Measurements from ENCODE around the gene NPEPL1. TPM values are rescaled to one million over a fixed set of nuclear protein-coding genes. Genes with fewer than 3 reads are reported as not detected.

Gene NPEPL1
- total RNA-seq, 2 experiments from 2014 or later: 14.3 to 14.5 TPM

DNA sequence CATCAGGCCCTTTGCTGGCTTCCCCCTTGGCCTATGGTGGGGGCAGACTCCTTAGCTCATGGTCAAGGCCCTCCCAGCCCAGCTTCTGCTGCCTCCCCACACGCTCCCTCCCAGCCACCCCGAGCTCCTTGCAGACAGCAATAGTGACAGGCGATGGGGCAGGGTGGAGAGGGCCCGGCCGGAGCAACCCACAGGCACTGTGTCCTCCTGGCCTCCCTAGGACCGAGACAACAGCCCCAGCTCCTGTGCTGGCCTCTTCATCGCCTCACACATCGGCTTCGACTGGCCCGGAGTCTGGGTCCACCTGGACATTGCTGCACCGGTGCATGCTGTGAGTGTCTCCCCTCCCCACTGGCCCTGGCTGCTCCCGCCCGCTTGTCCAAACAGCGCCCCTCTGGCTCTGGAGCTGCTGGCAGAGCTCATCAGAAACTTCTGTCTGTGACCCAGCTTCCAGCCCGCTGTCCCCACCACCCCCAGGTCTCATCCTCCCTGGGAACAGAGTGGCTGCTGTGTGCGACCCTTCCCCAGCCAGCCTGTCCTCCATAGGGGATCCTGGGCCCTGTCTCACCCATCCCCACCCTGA lies 21.8 kb downstream of the NPEPL1 start:
- H3K27ac Mint-ChIP-seq: no peak overlapping the region
- intact Hi-C loops (cut with micrococcal nuclease): no loop called here
- H3K4me1 Mint-ChIP-seq (ENCODE audit: low read depth): no peaks in the 10 kb centered on the region
- no peak overlapping the region for H3K4me3 Mint-ChIP-seq
- H3K36me3 Mint-ChIP-seq (ENCODE audit: low read depth): no peaks in the 10 kb centered on the region
- no peaks in the 10 kb centered on the region for H3K9me3 Mint-ChIP-seq
- H3K27me3 Mint-ChIP-seq (ENCODE audit: low read depth): no peaks in the 10 kb centered on the region
- no peak for DNase-seq
- CTCF ChIA-PET: interaction anchor here (0.6 kb wide), 1 partner anchor 1092 kb away, joined by 3 read pairs; no protein-coding TSS in a partner anchor

DNA sequence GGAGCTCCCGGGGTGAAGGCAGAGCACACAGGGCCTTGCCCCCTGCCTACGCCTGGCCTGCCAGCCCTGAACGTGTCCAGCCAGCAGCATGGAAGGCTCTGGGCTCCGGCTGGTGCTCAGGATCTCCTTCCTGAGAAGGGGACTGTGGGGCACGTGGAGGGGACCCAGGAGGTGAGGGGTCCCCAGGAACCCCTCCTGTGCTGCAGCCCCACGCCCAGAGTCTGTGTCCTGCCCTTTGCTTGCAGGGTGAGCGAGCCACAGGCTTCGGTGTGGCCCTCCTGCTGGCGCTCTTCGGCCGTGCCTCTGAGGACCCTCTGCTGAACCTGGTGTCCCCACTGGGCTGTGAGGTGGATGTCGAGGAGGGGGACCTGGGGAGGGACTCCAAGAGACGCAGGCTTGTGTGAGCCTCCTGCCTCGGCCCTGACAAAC lies 22.3 kb downstream of the NPEPL1 start:
- H3K4me3 Mint-ChIP-seq: no peak overlapping the region
- H3K36me3 Mint-ChIP-seq (ENCODE audit: low read depth): no peaks in the 10 kb centered on the region
- H3K27ac Mint-ChIP-seq: no peak overlapping the region
- CTCF ChIA-PET: no interaction called here
- no peak for DNase-seq
- H3K9me3 Mint-ChIP-seq: no peaks in the 10 kb centered on the region
- H3K27me3 Mint-ChIP-seq (ENCODE audit: low read depth): no peaks in the 10 kb centered on the region
- intact Hi-C loops (cut with micrococcal nuclease): no loop called here
- no peaks in the 10 kb centered on the region for H3K4me1 Mint-ChIP-seq (ENCODE audit: low read depth)

DNA sequence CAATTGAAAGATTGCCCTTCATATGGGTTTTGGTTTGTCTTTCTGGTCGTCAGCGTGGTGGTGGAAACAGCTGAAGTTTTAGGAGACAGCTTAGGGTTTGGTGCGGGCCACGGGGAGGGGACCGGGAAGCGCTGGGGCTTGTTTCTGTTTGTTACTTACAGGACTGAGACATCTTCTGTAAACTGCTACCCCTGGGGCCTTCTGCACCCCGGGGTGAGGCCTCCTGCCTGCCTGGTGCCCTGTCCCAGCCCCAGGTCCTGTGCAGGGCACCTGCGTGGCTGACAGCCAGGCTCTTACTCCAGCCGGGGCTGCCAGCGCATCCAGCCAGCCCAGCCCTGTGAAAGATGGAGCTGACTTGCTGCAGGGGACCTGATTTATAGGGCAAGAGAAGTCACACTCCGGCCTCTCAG lies 22.8 kb downstream of the NPEPL1 start:
- H3K27me3 Mint-ChIP-seq (ENCODE audit: low read depth): no peaks in the 10 kb centered on the region

DNA sequence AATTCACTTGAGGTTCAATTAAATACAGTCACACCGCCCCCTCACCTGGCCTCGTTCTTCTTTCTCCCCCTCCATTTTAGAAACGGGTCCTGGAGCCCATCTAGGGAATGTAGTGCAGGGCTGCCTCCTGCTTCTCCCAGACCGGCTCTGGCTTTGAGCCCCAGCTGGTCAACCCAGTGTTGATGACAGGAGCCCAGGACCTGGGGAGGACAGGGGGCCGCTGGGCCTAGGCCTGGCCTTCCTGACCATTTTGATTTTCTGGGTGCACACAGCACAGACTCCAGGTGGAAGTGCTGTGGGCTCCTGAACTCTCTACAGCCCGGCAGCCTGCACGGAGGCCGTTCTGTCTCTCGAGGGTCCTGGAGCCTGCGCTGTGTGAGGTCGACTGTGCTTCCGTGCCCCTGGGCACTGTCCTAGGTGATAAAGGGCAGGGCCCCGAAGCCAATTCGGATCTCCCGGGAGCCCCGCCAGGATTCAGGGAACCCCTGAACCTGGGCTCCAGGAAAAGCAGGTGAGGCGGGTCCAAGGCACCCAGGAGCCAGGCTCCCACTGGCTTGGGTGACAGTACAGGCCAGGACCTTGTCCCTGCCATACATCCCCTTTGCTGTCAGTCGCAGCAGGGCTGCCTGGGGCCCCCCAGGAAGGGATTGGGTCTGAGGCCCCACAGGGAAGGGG lies 23.3 kb downstream of the NPEPL1 start:
- CTCF ChIA-PET: no interaction called here
- DNase-seq: no peak
- intact Hi-C loops (cut with micrococcal nuclease): no loop called here
- Mint-ChIP-seq H3K9me3 (no peaks in the 10 kb centered on the region), H3K4me1 (ENCODE audit: low read depth) (no peaks in the 10 kb centered on the region), H3K27me3 (ENCODE audit: low read depth) (no peaks in the 10 kb centered on the region), H3K27ac (no peak overlapping the region), H3K4me3 (no peak overlapping the region), H3K36me3 (ENCODE audit: low read depth) (no peaks in the 10 kb centered on the region)

More for the DNA sequence above, 22.8 kb downstream of the NPEPL1 start:
- Mint-ChIP-seq H3K4me3 (no peak overlapping the region), H3K4me1 (ENCODE audit: low read depth) (no peaks in the 10 kb centered on the region), H3K36me3 (ENCODE audit: low read depth) (no peaks in the 10 kb centered on the region), H3K27ac (no peak overlapping the region), H3K9me3 (no peaks in the 10 kb centered on the region)
- intact Hi-C loops (cut with micrococcal nuclease): no loop called here
- CTCF ChIA-PET: no interaction called here
- no peak for DNase-seq

DNA sequence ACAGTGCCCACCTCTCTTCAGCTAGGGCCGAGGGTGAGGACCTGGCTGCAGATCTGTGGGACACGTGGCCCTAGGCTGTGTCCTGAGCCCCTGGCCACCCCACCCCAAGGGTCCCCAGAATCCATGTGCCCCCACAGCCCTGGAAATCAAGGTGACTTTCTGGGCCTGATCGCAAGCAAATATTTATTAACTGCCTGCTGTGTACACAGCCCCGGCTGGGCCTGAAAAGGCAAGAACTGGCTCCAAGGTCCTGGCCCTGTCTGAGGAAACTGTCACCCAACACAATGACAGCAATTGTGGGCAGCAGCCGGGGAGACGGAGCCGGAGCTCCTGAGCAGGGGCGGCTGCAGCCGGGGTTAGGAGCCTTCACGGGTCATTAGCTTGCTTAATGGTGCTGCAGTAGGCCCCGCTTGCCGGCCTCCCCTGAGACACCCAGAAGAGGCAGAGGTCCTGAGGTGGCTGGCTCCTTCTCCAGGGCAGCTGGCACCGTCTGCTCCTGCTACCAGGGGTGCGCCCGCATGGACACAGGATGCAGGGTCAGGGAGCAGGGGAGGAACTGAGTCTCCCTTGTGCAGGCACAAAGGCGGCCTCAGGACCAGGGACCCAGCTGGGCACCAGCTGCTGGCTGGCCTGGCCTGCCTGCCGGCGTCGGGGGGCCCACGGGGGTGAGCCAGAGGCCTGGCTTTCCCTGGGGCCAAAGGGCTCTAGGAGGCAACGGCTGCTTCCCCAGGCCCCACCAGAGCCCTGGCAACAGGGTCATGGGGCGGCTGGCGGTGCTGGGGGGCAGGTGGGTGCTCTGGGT lies 24.1 kb downstream of the NPEPL1 start:
- no peaks in the 10 kb centered on the region for H3K4me1 Mint-ChIP-seq (ENCODE audit: low read depth)
- H3K27ac Mint-ChIP-seq: no peak overlapping the region
- CTCF ChIA-PET: no interaction called here
- no peak overlapping the region for H3K4me3 Mint-ChIP-seq
- no peaks in the 10 kb centered on the region for H3K36me3 Mint-ChIP-seq (ENCODE audit: low read depth)
- H3K27me3 Mint-ChIP-seq (ENCODE audit: low read depth): peaks cover 3% of the 10 kb centered on the region
- intact Hi-C loops (cut with micrococcal nuclease): no loop called here
- H3K9me3 Mint-ChIP-seq: no peaks in the 10 kb centered on the region
- DNase-seq: no peak

DNA sequence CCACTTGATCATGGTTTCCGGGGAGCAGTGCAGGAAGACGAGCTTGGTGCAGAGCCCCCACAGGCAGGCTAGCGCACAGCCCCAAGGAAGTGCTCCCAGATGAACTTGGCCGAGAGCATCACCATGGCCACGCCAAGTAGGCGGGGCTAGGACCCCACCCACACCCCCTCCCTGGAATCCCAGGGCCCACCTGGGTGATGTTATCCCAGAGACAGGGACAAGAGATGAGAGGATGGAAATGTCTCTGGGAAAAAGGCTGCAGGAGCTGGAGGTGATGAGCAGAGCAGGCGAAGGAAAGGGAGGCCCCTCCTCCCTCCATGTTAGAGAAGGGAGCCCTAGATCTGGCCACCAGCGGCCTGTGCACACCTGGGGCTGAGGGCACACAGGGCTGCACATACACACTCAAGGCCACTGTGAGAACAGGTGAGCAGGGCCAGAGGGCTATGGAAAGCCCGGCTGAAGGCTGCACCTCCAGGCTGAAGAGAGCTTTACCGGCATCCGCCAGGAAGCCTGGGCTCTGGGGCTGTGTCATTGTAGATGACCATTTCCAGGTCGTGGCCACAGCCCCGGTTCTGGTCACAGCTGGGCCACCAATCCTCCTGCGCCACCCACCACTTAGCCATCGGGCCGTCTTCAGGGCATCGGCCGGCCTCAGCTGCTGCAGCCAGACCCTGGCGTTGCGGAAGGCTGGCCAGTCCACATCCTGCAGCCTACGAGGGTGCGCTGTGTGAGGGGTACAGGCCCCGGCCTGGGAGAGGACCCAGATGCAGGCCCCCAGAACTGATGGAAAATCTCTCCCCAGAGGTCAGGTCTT lies 24.9 kb downstream of the NPEPL1 start:
- CTCF ChIA-PET: no interaction called here
- Mint-ChIP-seq H3K27me3 (ENCODE audit: low read depth) (peaks cover 9% of the 10 kb centered on the region), H3K4me3 (no peak overlapping the region), H3K36me3 (ENCODE audit: low read depth) (no peaks in the 10 kb centered on the region), H3K9me3 (no peaks in the 10 kb centered on the region), H3K4me1 (ENCODE audit: low read depth) (no peaks in the 10 kb centered on the region), H3K27ac (no peak overlapping the region)
- DNase-seq: no peak
- intact Hi-C loops (cut with micrococcal nuclease): no loop called here

DNA sequence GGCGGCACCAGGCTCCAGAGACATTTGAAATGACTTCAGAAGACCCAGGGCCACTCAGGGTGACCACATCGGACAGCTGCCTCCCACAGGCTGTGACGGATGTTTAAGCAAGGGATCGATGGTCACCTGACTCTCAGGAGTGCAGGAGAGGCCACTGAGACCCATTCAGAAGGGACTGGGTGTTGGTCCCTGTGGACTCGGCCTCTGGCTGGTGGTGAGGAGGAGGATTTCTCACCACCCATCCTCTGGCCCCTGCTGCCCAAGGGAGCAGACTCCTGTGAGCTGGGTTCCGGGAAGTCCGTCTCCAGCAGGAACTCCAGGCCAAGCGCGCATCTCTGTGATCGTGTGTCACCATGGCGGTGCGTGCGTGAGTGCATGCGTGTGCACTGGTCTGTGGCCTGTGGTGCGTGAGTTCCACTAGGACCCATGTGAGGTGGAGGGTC lies 25.5 kb downstream of the NPEPL1 start:
- Mint-ChIP-seq H3K4me3 (no peak overlapping the region), H3K9me3 (no peaks in the 10 kb centered on the region), H3K4me1 (ENCODE audit: low read depth) (no peaks in the 10 kb centered on the region), H3K27ac (no peak overlapping the region), H3K27me3 (ENCODE audit: low read depth) (peaks cover 12% of the 10 kb centered on the region), H3K36me3 (ENCODE audit: low read depth) (no peaks in the 10 kb centered on the region)
- intact Hi-C loops (cut with micrococcal nuclease): no loop called here
- no peak for DNase-seq
- CTCF ChIA-PET: no interaction called here

GRCh38 chr20:58718729-58719128 lies 26.1 kb downstream of the NPEPL1 start:
- CTCF ChIA-PET: no interaction called here
- Mint-ChIP-seq H3K36me3 (ENCODE audit: low read depth) (no peaks in the 10 kb centered on the region), H3K4me3 (no peak overlapping the region), H3K4me1 (ENCODE audit: low read depth) (no peaks in the 10 kb centered on the region), H3K27ac (no peak overlapping the region), H3K9me3 (no peaks in the 10 kb centered on the region), H3K27me3 (ENCODE audit: low read depth) (peaks cover 18% of the 10 kb centered on the region)
- DNase-seq: no peak
- intact Hi-C loops (cut with micrococcal nuclease): no loop called here

- Mint-ChIP-seq H3K27me3 (ENCODE audit: low read depth) (peaks cover 19% of the 10 kb centered on the region), H3K36me3 (ENCODE audit: low read depth) (no peaks in the 10 kb centered on the region), H3K27ac (no peak overlapping the region), H3K9me3 (no peaks in the 10 kb centered on the region), H3K4me3 (no peak overlapping the region), H3K4me1 (ENCODE audit: low read depth) (no peaks in the 10 kb centered on the region)
- intact Hi-C loops (cut with micrococcal nuclease): no loop called here
- no peak for DNase-seq
- CTCF ChIA-PET: no interaction called here
Observed at GRCh38 chr20:58719258-58719657, 26.7 kb downstream of the NPEPL1 start.

DNA sequence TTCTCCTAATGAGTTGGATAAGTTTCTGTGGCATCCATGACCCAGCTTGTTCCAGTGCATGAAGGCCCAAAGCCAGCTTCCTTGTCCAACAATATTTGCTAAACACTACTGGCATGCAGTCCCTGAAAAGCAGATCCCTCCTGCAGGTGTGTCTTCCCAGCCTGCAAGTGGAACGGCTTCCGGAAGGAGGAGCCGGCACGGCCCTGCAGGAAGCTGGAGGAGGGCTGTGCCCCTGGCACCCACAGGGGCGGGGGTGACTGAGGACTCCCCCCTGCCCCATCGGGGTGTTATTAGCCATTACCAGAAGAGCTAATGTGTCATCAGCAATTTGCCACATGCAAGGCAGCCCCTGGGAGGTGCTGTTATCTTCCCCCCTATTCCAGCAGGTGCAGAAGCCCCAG lies 27.4 kb downstream of the NPEPL1 start:
- H3K9me3 Mint-ChIP-seq: no peaks in the 10 kb centered on the region
- H3K27ac Mint-ChIP-seq: no peak overlapping the region
- no peak overlapping the region for H3K4me3 Mint-ChIP-seq
- DNase-seq: no peak
- H3K4me1 Mint-ChIP-seq (ENCODE audit: low read depth): no peaks in the 10 kb centered on the region
- H3K27me3 Mint-ChIP-seq (ENCODE audit: low read depth): peaks cover 23% of the 10 kb centered on the region
- intact Hi-C loops (cut with micrococcal nuclease): no loop called here
- CTCF ChIA-PET: no interaction called here
- no peaks in the 10 kb centered on the region for H3K36me3 Mint-ChIP-seq (ENCODE audit: low read depth)

- Mint-ChIP-seq H3K27ac (no peak overlapping the region), H3K27me3 (ENCODE audit: low read depth) (peaks cover 24% of the 10 kb centered on the region), H3K4me1 (ENCODE audit: low read depth) (no peaks in the 10 kb centered on the region), H3K4me3 (no peak overlapping the region), H3K36me3 (ENCODE audit: low read depth) (no peaks in the 10 kb centered on the region), H3K9me3 (no peaks in the 10 kb centered on the region)
- intact Hi-C loops (cut with micrococcal nuclease): no loop called here
- CTCF ChIA-PET: no interaction called here
- DNase-seq: no peak
Observed at GRCh38 chr20:58720890-58721289, 28.3 kb downstream of the NPEPL1 start.

DNA sequence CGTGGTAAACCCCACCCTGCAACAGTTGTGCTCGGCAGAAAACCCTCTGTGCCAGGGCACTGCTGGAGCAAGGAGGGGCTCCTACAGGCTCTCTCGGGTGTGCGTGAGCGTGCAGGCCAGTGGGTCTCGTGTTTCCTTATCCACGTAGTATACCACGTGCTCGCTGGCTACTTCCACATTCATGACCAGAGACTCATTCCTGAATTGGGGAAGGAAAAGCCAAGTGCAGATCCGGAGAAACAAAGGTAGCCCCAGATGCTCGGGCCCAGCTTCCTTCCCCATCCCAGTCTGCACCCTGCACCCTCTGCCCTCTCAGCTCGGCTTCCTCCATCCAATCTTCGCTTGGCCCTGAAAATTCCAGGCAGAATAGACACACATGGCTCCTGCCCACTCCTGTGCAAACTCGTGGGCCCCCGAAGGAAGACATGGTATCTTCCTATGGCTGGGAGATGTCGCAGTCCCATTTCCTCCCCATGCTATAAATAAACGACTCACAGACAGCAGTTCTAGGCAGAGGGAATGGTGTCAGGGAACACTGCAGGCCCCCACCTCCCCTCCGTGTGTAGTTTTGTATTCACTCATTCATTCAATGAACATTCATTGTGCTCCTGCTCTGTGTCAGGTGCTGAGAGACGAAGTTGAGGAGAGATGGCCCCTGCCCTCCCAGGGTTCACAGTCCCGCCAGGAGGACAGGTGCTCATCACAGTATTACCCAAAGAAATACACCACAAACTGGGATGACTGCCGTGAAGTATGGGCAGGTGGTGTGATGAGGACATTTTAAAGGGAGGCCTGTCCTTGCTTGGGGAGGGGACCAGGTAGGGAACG lies 29.6 kb downstream of the NPEPL1 start:
- Mint-ChIP-seq H3K9me3 (no peaks in the 10 kb centered on the region), H3K27ac (no peak overlapping the region), H3K36me3 (ENCODE audit: low read depth) (no peaks in the 10 kb centered on the region), H3K27me3 (ENCODE audit: low read depth) (peaks cover 24% of the 10 kb centered on the region), H3K4me3 (no peak overlapping the region), H3K4me1 (ENCODE audit: low read depth) (no peaks in the 10 kb centered on the region)
- CTCF ChIA-PET: no interaction called here
- no peak for DNase-seq
- intact Hi-C loops (cut with micrococcal nuclease): no loop called here

All from activated naive CD4-positive, alpha-beta T cell treated with anti-CD3 and anti-CD28 coated beads for 36 hours (primary cell).